Fibroblast of the aortic adventitia (primary cell): ENCODE results near the gene LAMA2. TPM values are rescaled to one million over a fixed set of nuclear protein-coding genes. Genes with fewer than 3 reads are reported as not detected.
"Not testable (repeated sequence)": the region's sequence is repeated elsewhere in the genome, so short reads cannot be mapped to it uniquely, and the experiment has no call there.

ENCODE experiments used
- DNase-seq: peaks from one replicate; pipeline ENCODE4 v3.0.0-alpha.2; 2010; ENCODE audit warnings: low read depth
- H3K4me3 ChIP-seq: 2 replicates; pipeline ENCODE4 v1.5.1; 2011; ENCODE audit warnings: low read depth, mild to moderate bottlenecking, control low read depth, low read length, moderate library complexity
- total RNA-seq: library from RNA; depleted of rRNA; stranded (reverse); fragments of >200 nt; gene quantifications from 2 replicates; pipeline ENCODE4 v1.2.3, GENCODE V29; 2012; ENCODE audit warnings: low replicate concordance
- TF ChIP-seq, protein P1 (sequence below): IDR thresholded peaks from 2 replicates; pipeline ENCODE4 v1.5.1; 2011; ENCODE audit warnings: mild to moderate bottlenecking, low read length, control low read depth, inconsistent platforms; ENCODE audit not compliant: insufficient read depth

LAMA2 gene
- total RNA-seq, 1 donor: 99.1 TPM

DNA sequence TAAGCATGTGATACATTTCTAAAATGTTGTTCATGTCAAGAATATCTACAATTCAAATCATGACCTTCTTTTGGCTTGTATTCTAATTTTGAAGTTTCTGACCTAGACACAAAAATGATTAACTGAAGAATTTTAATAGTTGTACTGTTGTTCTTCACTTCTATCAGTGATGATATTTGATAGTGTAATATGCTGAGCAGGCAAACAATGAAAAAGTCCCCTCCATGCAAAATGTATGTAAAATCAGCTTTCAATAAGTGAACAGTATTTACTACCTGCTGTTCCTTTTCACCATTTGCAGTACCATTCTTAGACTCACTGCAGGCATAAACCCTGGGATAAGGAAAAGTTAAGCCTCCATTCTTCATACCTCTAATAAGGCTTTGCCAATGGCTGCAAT lies 201.5 kb downstream of the LAMA2 start:
- DNase-seq: no peak
- TF ChIP-seq, protein P1, sequence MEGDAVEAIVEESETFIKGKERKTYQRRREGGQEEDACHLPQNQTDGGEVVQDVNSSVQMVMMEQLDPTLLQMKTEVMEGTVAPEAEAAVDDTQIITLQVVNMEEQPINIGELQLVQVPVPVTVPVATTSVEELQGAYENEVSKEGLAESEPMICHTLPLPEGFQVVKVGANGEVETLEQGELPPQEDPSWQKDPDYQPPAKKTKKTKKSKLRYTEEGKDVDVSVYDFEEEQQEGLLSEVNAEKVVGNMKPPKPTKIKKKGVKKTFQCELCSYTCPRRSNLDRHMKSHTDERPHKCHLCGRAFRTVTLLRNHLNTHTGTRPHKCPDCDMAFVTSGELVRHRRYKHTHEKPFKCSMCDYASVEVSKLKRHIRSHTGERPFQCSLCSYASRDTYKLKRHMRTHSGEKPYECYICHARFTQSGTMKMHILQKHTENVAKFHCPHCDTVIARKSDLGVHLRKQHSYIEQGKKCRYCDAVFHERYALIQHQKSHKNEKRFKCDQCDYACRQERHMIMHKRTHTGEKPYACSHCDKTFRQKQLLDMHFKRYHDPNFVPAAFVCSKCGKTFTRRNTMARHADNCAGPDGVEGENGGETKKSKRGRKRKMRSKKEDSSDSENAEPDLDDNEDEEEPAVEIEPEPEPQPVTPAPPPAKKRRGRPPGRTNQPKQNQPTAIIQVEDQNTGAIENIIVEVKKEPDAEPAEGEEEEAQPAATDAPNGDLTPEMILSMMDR: no peak
- no peak overlapping the region for H3K4me3 ChIP-seq

DNA sequence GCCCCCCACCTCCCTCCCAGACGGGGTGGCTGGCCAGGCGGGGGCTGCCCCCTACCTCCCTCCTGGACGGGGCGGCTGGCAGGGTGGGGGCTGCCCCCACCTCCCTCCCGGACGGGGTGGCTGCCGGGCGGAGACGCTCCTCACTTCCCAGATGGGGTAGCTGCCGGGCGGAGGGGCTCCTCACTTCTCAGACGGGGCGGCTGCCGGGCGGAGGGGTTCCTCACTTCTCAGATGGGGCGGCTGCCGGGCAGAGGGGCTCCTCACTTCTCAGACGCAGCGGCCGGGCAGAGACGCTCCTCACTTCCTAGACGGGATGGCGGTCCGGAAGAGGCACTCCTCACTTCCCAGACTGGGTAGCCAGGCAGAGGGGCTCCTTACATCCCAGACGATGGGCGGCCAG lies 205.5 kb downstream of the LAMA2 start:
- H3K4me3 ChIP-seq, DNase-seq: not testable (repeated sequence)

DNA sequence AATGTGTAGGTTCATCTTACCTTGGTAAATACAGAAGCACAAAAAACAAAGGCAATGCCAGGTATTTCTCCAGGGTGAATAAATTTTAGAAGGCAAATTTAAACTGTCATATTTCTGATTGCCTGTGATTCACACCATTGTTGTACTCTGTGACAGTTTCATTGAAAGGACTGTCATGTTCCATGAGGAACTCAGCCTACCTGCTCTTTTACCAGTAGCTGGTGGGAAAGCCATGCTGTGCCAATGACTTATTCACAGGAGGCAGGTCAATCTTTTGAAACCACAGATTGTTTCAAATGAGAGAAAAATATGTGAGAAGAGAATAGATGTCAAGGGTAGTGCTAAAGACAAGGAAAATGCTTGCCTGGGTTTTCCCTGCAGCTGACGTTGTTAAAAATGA lies 206.4 kb downstream of the LAMA2 start:
- TF ChIP-seq, protein P1: no peak
- DNase-seq: no peak
- H3K4me3 ChIP-seq: no peak overlapping the region

DNA sequence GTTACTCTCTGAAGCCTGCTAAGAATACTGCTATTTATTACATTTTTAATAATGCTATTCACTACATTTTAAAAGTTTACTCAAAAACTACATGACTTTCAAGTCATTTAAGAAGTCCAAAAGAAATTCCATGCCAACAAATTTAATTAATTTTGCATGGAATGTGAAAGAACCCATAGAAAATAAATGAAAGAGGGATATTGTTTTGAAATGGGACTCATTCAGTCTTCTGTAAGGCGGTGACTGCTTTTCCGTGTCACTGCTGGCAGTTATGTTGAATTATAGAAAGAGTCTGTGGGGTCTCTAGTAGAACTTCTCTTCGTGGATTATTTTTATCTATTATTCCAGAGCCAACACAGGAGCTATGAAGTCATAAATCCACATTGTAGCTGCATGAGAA lies 211.2 kb downstream of the LAMA2 start:
- no peak for DNase-seq
- H3K4me3 ChIP-seq: no peak overlapping the region
- TF ChIP-seq, protein P1: no peak

DNA sequence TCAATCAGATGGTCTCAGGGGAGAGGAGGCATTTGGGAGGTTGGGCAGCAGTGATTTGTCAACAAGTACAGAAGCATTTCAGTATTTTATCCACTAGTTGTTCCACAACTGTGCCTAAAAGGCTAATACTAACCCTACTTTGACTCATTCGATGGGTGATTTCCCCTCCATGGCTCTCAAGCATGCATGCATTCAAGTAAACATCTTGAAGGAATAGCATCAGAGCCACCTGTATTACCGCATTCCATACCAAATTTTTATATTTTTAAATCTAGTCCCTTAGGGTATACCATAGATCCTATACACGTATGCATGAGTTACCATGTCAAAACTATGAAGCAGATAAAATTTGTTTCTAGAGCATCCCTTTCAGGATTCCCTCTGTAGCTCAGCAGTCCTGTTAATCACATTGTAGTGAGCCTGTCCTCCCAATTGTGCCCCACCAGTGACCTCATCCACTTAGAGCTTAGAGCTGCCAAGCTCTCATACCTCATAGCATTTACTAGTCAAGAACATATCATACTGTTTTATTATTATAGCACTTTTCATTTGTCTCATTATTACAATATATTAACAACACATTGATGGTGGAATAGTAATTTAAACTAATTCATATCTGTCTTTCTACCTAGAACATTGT lies 213.8 kb downstream of the LAMA2 start:
- DNase-seq: no peak
- TF ChIP-seq, protein P1: no peak

DNA sequence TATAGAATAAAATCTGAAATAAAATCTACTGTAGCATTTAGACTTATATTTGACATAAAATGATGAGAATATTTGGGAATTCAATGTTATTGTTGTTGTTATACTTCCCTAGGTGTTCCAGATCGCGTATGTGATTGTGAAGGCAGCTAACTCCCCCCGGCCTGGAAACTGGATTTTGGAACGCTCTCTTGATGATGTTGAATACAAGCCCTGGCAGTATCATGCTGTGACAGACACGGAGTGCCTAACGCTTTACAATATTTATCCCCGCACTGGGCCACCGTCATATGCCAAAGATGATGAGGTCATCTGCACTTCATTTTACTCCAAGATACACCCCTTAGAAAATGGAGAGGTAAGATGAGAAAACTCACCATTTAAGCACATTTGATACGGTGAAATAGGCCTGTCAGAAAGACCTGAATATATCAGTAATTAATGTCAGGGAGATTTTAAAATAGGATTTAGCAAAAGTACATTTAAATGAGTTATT lies 215.2 kb downstream of the LAMA2 start:
- no peak overlapping the region for H3K4me3 ChIP-seq
- TF ChIP-seq, protein P1: no peak
- no peak for DNase-seq

More for the DNA sequence above, 213.8 kb downstream of the LAMA2 start:
- H3K4me3 ChIP-seq: no peak overlapping the region

DNA sequence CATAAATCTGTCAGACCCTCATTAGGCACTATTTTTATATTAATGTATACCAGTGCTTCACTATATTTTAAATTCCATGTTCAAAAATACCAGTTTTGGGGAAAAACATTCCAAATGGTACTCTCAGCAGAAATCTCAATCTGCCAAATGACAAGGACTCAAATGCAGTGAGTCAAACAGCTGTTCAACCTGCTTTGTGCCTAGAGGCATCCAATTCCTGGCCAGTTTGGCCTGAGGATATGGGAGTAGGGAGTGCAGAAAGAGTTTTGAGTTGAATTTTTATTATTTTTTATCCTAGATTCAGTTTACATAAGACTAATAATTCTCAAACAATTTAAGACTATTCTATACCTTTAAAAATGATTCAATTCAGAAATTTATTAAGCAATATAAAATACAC lies 216.8 kb downstream of the LAMA2 start:
- TF ChIP-seq, protein P1: no peak
- no peak for DNase-seq
- H3K4me3 ChIP-seq: no peak overlapping the region
